Right renal cortex interstitium (tissue), 3 donors: ENCODE measurements around the gene WAPL. TPM values are rescaled to one million over a fixed set of nuclear protein-coding genes. Genes with fewer than 3 reads are reported as not detected.

Experiments
- DNase-seq, 3 donors: peaks; one replicate each; pipeline ENCODE4 v3.0.0-alpha.2; 2013; ENCODE audit warnings: low read depth in 3 of 3, low spot score in 2 of 3
- polyA plus RNA-seq, 3 donors: library from polyadenylated mRNA; unstranded; fragments of 120-200 nt; gene quantifications; one replicate each; pipeline ENCODE4 v1.2.1, GENCODE V29; 2013; ENCODE audit not compliant: insufficient read length in 3 of 3

The WAPL gene
- polyA plus RNA-seq, 3 donors = 51.1 to 54.3 (median 51.9) TPM

DNA sequence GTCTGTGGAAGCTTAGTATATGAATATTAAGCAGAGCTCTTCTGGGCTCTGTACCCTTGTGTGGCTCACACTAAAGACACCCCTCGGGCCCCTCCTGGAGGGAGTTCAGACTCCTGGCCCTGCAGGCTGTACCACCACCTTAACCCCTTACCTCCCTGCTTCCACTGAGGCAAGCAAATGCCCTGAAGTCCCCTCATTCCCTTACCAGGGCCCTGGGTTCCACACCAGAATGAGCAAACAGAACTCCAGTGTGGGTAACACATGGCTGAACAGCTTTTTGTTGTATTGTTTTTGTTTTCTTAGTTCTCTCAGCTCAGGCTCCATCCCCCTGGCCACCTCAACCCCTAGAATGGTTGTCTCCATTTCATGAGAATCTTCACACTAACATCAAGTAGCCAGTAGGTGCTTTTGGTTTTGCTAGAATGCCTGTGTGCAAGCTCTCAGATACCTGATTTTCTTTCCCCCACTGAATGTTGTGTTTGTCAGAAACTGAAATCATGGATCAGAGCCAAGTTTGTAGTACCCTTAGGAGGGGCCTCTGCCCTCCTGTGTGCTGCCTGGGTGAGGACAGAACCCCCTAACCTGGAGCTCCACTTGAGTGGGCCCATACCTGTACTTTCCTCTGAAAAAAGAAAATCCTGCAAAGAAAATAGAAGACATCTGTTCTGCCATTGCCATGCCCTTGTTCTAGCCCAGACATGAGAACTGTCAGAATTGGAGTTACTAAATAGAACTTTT, 2.8 kb upstream of the WAPL start:
- no peak for DNase-seq

DNA sequence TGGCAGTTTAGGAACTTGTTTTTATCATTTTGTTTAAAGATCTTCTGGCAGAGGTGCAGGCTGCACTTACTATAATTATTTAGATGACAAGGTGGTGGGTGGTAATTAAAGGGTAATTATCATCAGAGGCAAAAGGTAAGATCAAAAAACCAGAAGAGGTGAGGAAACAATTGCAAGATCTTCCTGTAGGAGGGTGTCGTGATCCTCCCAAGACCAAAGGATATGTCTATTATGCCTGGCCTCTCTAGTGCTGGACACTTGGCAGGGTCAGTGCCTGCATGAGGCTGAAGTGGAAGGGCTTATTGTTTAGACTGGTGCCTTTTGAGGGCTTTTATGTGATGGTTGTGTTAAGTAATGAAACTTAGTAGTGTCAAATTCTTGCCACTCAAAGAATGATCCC, 1.8 kb upstream of the WAPL start:
- DNase-seq = no peak

DNA sequence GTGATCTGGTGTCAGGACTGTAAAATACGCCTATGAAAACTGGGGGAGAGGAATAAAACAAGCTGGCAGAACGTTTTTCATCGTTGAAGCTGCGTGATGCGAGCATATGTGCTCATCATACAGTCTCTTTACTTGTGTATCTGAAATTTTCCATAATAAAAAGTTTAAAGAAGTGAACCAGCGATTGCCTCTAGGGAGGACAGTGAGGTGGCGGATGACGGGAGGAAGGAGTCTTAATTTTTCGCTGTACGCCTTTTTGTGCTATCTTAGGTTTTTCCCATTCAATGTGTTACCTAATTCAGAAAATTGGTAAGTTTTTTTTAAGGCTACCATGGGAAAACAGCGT, 891 bp upstream of the WAPL start:
- no peak for DNase-seq

DNA sequence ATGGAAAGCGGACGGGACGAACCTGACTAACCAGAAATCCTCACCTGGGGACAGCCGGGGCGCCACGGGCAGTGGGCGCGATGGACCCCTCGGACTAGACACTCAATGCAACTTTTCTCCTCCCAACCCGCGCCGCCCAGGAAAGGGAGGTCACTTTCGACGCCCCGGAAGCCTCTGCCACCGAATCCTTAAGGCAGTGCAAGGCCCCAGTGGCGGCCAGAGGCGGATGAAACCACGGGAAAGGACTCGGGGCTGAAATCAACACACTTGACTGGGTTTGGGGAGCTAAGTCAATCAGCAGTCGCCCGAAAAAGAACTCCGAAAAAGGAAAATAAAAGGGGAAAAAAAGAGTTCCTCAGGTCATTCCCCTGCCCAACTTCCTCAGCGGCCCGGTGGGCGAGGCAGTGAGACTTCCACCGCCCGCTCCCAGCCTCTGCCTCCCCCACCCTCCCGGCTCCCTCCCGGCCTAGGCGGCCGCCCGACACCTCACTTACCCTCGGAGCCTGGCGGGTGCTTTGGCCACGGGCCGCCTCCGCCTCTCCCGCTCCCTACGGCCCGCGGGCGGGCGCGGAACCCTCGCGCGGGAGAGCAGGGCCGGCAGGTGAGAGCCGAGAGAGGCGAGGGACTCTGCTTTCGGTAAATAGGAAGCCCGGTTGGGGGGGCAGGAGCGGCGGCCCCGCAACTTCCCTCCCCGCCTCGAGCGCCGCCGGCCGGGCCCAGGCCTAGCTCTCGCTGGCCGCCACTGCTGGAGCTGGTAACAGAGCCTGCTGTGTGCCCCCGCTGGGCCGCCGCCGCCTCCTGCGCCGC, 518 bp downstream of the WAPL start:
- DNase-seq = no peak

DNA sequence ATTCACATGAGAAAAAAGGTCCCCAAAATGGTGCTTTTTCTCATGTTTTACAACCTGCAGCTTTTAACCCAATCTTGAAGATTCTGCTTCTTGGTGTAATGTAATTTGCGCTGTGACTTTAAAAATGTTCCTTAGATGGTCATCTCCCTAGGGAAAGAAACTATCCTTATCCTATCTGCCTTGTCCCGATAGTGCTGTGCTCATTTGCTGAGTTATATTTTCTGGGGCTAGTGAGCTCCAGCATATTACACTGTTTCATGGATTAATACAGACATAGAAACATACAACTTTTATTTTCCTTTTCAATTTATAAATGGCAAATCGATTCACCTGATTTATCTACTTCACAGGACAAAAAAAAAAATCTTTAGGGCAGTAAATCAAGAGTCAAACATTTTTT, 2.8 kb downstream of the WAPL start:
- no peak for DNase-seq

DNA sequence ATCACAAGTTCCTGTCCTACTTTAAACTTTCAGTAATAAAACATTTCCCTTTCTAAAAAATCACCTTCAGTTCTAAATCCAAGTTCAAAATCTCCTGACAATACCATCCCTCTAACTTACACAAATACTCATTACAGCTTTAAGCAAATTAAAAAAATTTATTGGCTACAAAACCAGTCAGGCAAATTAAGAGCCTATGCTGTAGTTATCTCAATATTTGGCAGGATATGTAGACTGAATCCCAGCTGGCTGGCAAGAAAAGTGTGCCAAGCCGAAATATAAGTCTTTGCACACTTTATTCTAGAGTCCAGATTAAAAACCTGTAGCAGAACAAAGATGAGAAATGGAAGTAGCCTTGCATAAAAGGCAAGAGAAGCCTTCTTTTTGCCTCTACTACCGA, 9.5 kb downstream of the WAPL start:
- DNase-seq = no peak

DNA sequence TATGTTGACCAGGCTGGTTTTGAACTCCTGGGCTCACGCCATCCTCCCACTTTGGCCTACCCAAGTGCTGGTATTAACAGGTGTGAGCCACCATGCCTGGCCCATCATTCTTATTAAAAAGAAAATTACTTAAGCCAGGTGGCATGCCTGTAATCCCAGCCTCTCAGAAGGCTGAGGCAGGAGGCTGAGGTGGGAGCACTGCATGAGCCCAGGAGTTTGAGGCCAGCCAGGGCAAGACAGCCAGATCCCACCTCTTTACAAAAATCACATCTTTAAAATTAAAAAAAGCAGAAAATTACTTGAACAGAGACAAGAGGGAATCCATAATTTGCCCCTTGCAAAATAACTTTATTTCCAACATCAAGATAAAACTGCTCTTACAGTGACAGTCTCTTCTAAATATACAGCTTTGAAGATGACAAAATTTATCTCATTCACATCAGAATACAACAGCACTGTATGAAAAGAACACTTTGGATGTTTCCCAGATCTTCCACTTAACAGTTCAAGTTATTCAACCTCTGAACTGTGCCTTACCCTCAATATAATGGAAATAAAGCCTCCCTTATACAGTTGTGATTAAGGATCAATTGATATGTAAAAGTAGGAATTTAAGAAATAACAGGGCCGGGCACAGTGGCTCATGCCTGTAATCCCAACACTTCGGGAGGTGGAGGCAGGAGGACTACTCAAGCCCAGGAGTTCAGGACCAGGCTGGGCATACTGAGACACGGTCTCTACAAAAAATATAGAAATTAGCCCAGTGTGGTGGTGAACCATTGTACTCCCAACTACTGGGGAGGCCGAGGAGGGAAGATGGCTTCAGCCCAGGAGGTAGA, 10.3 kb downstream of the WAPL start:
- no peak for DNase-seq

DNA sequence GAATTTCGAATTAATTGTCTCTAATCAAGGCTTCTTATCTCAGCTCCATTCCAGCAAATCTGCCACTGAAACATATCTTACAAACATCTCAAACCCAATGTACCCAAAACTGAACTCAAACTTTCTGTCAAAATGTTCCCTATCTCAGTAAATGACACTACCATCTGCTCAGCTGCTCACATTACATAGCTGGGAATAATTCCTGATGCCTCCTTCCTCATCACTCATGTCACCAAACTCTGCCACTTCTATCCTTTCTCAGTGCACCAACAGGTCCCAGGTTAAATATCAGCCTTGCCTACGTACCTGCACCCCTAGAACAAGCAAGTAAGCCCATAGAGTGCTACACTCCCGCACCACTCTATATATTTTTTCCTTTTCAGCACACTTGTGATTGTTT, 12.4 kb downstream of the WAPL start:
- DNase-seq = no peak

DNA sequence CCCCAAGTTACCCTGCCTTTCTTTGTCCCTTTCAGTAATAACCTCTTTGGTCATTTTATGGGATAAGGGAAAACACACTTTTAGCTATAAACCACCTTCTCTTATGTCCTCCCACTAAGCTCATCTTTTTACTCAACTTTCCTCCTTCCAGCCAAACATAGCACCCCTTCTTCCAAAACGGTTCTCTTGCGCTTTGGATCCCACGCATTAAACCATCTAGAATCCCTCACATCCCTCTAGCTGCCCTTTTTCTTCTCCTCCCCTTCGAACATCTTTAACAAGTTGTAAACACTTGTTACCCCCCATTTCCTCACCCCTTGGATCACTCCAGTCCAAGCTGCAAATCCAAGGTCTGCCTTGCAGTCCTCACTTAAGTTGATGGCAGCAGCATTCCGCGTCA, 13.4 kb downstream of the WAPL start:
- no peak for DNase-seq

DNA sequence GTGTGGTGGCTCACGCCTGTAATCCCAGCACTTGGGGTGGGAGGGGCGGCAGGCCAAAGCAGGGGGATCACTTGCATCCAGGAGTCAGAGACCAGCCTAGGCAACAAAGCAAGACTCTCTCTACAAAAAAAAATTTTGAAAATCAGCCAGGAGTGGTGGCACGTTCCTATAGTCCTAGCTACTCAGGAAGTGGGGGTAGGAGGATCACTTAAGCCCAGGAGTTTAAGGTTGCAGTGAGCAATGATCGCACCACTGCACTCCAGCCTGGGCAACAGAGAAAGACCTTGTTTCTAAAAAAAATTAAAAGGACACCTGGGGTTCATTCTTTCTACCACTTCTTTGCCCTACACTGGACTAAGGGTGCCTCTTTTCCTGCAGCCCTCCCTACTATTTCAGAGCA, 15.1 kb downstream of the WAPL start:
- peak in 1 of 3 donors; percentile 4 for DNase-seq

DNA sequence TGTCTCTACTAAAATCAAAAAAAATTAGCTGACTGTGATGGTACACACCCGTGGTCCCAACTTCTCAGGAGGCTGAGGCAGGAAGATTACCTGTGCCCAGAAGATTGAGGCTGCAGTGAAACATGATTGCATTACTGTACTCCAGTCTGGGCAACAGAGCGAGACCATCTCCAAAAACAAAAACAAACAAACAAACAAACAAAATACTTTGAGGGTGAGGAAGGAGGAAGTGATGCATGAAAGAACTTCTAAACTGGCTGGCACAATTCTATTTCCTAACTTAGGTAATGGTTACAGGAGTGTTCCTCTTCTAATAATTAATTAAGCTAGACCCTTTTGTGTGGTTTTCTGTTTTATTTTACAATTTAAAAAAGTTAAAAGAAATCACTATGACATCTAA, 15.5 kb downstream of the WAPL start:
- DNase-seq = no peak

DNA sequence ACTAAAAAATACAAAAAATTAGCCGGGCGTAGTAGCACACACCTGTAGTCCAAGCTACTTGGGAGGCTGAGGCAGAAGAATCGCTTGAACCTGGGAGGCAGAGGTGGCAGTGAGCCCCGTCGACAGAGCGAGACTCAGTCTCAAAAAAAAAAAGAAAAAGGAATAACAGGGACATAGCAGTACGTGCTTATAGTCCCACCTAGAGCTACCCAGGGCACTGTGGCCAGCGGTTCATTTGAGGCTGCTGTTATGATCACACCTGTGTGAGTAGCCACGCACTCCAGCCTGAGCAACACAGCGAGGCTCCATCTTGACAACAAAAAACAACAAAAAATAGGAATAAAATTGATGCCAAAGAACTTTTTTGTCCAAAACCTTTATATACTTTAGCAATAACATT, 17.1 kb downstream of the WAPL start:
- no peak for DNase-seq

DNA sequence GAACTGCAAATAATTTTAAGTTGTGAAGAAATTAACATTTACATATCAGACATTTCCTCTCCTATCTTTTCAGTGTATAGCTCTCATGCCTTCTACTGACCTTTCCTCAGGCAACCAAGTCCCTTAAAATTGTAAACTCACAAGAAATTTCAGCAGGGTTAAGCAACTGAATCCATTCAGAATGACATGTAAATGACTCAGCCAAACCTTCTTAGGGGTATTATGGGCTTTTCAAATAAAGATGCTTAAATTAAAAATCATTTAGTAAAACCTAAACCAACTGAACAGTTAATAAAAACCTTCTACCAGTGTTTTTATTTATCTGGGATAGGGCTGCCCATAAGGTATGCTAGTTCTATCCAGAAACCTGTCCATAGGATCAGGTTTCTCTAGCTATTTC, 20.7 kb downstream of the WAPL start:
- DNase-seq = no peak

DNA sequence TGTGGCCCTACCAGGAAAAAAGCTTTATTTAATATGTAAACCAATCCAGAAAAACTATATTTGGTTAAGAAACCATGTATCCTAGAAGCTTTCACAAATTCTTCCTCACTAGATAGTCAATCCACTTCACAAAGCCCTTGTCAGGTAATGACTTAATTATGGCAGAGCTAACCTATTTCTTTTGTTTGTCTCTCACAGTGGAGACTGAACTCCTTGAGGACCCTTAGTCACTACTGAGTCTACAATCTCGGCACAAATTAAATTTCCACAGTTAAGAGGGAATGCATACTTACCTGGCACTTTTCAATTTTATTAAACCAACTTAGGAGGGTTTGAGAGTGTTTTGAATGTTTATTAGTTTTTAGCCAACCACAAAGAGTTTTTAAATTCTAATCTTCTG, 23.0 kb downstream of the WAPL start:
- DNase-seq = no peak

DNA sequence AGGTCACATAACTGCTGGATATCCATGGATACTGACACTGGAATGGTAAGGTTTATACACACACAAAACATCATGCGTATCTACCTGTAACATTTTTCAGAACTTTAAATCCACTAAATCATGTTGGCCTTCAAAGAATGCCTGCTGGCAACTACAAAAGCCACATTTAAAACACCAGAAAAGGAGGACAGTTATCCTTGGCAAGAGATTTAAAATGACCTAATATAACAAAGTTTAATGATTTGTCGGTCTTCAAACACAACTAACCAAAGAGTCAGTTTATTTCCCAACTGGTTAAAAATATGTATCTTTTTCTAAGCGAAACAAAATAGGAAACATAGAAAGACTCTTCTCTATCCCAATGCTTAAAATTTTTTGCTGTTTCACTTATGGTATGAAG, 24.0 kb downstream of the WAPL start:
- DNase-seq = no peak

DNA sequence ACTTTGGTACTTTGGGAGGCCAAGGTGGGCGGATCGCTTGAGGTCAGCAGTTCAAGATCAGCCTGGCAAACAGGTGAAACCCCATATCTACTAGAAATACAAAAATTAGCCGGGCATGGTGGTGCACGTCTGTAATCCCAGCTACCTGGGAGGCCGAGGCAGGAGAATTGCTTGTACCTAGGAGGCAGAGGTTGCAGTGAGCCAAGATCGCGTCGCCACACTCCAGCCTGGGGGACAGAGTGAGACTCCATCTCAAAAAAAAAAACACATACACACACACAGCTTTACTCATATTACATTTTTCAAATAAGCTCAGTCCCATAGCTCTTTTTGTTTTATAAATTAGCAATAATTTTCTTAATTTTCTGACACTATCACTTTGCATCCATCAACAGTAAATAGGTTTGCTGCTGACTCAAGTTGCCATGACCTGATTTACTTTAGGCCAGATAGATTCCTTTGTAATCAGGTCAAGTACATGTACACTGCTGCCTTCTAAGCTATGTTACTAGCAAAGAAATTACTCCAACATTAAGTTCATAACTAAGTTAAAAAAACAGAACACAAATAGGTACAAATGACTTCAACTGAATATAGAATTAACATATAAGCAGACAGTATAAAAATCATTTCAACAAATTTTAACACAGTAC, 31.5 kb downstream of the WAPL start:
- no peak for DNase-seq

DNA sequence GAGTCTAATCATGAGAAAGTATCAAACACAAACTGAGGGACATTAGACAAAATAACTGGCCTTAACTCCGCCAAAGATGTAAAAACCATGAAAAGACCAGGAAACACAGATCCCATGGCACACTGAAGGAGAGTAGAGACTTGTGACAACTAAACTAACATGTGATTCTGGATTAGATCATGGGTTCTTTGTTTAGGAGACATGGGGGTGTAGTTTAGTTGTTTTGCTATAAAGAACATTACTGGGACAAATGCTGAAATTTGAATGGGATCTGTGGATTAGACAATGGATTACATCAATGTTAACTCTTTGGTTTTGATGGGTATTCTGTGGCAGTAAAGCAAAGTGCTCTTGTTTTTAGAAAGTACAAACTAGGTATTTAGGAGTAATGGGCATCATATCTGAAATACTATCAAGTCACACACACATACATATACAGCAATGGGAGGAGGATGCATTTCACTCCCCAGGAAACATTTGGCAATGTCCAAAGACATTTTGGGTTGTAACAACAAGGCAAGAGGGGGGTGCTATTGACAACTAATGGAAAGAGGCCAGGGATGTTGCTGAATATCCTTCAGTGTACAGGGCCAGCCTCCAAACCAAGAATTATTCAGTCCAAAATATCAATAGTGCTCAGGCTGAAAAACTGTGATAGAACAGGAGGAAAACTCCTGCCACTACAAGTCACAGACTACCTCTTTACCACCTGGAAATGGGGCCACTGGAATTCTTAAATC, 32.4 kb downstream of the WAPL start:
- DNase-seq = no peak

DNA sequence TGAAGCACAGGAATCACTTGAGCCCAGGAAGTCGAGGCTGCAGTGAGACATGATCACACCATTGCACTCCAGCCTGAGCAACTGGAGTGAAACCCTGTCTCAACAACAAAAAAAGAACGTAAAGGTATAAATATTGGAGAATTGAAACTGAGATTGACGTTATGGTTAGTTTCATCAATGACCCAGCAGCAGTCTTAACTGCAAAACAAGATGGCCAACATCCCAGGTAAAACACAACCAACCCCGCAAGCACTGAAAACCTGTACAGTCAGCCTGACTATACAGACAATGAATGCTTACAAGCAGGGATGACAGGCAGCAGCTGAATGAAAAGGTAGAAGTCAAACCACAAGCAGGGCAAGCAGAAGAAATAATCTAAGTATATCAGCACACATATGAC, 34.7 kb downstream of the WAPL start:
- DNase-seq = no peak

DNA sequence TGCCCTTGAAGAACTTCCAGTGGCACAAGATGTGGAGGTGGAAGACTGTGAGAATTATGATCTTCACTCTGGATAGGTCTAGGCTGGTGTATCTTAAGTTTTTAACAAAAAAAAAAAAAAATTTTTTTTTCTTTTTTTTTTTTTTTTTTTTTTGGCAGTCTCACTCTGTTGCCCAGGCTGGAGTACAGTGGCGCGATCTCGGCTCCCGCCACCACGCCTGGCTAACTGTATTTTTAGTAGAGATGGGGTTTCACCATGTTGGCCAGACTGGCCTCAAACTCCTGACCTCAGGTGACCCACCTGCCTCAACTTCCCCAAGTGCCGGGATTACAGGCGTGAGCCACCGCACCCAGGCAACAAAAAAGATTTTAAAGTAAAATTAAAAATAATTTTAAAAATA, 37.9 kb downstream of the WAPL start:
- no peak for DNase-seq

DNA sequence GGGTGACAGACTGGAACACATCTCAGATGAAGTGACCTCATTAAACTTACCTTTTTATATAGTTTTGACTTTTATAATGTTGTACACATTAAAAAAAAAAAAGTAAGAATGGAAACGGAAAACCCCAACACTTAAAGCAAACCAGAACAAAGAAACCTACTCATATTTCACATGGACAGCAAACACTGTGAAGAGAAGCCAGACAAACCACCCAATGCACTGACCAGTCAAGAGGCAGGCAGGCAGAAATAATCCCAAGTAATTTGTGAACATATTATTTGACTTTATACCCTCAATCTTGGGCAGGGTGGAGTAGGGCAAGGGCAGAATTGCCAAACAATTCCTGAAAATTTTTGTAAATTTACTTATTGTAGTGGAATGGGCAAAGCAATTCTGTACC, 39.8 kb downstream of the WAPL start:
- no peak for DNase-seq
